GM21528 (cell line): Measurements from ENCODE around the gene GBE1.

Source experiments
- ATAC-seq: cut with Tn5 transposase; IDR thresholded peaks from one replicate; pipeline ENCODE4 v1.9.1; 2021; ENCODE audit warnings: mild to moderate bottlenecking, moderate library complexity; ENCODE audit not compliant: unreplicated experiment, low FRiP score

GBE1 gene

DNA sequence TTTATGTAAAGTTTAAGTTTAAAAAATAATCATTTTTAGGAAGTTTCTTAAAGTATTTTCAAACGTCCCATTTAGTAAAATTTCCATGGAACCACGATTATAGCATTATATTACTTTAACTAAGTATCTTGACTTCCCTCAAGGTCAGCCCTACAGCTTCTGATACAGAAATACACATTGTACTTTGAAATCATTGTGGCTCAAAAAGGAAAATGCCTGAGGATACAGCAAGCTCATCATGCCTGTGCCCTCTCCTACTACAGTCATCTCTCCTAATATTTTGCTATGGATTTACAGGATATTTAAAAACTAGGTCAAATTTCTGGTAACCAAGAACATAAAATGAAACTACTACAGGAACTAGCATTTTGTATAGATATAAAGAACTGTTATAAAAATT, 51.8 kb downstream of the GBE1 start:
- no peak for ATAC-seq

DNA sequence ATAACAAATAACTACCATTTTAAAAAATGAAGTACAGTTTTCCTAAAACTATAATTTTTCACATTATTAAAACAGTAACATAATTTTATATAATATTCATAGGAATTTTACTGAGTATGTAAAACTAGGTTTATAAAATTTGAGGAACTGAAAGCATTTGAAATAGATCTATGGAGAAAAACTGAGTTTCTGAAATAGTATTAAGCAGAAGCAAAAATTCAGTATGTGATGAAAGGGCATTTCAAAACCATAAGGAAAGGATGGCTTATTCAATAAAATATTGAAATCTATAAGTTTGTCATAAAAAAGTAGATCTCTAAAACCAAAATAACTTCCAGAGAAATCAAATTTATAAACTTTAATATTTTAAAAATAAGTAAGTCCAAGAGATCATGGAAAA, 53.4 kb downstream of the GBE1 start:
- ATAC-seq = no peak

DNA sequence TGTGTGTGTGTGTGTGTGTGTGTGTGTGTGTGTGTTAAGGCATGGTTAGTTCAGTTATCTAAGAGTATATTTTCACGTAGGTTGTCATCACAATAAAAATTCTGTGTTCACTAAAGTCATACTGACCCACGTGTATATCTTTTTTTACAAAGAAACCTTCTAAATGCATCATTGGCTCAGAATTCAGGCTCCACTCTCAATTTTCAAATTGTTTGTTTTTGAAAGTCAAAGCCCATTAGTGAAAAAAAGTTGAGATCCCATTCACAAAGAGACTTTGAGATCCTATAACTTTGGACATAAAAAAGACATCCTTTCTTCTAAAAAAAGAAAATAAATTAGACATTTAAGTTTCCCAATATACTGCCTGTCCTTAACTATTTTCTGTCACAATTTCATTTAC, 59.3 kb downstream of the GBE1 start:
- no peak for ATAC-seq

DNA sequence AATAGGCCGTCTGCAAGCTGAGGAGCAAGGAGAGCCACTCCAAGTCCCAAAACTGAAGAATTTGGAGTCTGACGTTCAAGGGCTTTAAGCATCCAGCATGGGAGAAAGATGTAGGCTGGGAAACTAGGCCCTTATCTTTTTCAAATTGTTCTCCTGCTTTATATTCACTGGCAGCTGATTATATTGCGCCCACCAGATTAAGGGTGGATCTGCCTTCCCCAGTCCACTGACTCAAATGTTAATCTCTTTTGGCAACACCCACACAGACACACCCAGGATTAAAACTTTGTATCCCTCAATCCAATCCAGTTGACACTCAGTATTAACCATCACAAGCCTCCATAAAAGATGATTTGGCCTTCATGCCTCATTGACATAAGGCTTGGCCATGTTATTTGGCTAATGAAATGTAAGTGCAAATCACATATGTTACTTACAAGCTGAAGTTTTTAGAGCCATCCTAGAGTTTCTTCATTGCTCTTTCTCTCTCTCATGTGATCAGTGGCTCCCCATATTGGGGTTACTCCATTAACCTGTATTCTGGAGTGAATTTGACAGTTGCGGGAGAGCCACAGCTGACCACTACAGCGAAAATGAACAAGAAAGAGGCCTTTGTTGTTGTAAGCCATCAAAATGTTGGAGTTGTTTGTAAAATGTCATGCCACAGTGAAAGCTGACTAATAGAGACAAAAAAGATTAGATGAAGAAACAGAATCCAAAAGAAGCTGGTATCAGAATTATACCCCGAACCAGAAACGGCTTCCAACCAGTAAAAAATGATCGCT, 61.7 kb downstream of the GBE1 start:
- ATAC-seq = no peak

DNA sequence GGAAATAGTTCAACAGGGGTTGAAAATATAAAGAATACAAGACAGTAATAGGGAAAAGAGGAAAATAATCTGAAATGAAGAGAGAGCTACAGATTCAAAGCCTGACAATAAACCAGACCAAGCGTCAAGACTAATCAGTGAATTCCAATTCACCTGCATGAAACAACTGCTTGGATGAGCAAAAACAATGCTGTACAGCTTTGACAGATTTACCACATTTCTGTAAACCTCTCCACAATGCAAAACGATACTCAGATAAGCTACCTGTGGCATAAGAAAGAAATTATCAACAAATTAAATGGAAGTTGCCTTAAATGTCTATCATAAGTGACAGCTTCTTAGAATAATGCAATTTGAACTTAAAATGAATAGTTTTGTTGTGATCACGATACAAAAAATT, 65.4 kb downstream of the GBE1 start:
- no peak for ATAC-seq

DNA sequence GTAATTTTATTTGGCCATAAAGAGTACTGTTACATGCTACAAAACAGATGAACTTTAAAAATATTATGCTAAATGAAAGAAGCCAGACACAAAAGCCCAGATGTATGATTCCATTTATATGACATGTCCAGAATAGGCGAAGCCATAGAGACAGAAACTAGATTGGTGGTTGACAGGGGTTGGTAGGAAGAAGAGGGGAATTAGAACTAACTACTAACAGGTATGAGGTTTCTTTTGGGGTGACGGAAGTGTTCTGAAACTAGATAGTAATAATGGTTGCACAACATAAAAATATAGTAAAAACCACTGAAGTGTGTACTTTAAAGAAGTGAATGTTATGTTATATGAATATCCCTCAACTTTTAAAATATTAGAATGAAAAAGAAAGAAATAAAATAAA, 66.1 kb downstream of the GBE1 start:
- ATAC-seq = no peak

DNA sequence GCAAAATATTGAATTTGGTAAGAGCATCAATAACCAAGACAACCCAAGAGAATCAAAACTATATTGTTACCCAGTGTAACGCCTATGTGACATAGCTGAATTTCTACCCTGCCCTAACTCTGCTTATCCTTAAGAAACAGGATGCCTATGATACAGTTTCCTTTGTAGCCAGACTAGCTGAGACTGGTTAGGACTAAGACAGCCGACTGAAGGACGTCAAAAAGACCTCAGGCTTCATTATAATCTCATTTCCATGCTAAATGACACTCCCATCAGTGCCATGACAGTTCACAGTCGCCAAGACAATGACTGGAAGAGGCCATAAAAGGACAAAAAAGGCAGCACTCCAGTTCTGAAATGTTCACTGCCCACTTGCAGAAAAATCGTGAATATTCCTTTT, 66.8 kb downstream of the GBE1 start:
- no peak for ATAC-seq

DNA sequence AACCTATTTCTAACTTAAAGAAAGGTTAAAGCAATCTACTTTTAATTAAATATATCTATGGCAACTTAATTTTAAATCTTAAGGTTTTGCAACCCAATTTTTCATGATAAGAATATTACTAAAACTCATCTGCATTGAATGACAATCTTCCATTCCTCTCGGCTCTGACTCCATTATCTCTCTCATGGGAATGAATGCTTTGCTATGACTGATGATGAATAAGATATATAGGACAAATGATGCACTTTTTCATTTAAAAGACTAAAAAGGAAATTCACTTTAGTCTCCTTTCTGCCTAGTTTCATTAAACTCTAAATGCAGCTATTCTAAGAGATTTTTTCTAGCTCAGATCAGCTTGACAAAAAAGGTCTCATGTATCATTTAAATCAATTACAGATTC, 68.7 kb downstream of the GBE1 start:
- ATAC-seq = no peak

DNA sequence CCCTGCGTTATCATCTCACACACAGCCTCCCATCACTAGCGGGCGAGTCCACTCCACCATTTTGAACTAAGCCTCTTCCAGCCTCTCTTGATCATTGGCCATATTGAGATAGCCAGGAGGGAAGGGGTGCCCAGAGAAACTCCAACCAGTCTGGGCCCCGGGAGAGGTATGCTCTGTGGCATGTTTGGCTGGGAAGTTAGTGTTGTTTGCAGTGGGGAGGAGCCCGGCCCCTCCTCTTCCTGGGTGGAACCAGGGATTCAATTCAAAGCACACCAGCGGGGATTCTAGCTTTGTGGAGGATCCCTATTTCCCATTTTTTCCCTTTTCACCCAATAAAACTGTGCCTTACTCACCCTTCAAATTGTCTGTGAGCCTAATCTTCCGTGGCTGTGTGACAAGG, 71.8 kb downstream of the GBE1 start:
- ATAC-seq = no peak

DNA sequence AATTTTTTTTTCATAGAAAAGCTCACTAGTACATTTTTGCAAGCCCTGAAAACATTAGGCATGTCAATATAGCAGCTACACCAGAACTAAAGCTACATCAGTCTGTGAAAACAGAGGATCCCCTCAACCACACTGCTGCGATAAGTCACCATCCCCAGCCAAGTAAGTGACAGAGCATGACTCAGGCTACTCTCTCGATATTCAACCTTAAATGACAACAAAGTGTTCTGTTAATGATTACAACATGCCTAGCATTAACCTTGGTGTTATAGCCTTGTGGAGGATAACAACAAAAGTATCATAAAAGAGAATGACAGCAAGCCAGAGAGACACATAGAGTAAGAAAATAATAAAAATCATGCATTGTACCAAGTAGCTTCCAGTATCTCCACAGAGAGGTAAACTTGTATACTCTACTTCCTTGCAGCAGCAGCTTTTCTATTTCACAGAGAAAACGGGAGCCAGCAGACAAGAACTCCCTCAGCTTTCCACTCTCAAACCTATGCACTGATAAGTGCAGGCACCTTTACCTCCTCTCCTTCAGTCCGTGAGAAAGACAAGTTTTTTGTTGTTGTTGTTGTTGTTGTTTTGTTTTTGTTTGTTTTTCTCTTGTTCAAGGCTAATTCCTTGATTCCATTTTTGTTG, 76.6 kb downstream of the GBE1 start:
- ATAC-seq = no peak

DNA sequence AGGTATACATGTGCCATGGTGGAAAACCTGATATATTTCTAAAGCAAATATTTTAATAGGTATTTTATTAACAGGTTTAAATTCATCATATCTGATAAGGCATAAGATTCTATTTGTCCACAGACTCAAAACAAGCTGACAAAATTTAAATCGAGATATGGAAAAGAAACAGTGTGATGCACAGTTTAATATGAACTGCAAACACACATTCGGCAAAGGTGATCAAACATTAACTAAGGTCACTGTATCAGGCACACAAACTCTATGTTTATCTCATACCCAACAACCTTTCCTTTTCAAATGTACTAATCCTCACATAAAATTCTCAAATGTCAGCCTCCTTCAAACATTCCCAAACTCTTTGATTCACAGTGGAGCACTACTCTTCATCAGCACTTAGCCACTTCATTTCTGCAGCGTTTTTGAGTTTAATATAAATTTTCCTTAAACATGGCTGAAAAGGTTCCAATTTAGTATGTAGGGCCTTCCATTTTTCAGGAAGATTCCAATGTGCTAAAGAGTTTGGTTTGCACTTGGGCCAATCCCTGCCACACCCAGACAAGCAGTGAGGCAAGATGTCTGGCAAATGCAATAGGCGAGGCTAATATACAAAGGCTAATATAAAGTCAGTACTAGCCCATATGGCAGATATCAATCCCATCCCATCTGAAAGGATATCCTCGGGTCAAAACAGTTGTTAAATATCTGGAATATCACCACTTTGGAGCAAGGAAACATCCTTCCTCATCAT, 84.6 kb downstream of the GBE1 start:
- ATAC-seq = no peak

DNA sequence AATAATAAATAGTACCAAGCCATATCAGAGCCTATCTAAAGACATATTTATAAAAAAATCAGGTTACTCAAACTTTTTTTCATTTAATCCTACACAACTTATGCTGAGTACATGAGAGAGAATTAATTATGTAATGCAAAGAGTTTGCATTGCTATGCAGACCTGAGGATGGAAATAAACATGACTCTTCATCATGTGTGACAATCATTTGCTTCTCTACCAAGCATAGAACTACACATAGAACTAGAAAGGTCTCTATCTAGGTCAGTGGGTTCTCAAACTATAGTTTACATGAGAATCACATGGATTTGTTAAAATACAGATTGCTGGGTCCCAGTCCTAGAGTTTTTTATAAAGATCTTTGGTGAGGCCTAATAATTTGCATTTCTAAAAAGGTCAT, 86.8 kb downstream of the GBE1 start:
- ATAC-seq = no peak

DNA sequence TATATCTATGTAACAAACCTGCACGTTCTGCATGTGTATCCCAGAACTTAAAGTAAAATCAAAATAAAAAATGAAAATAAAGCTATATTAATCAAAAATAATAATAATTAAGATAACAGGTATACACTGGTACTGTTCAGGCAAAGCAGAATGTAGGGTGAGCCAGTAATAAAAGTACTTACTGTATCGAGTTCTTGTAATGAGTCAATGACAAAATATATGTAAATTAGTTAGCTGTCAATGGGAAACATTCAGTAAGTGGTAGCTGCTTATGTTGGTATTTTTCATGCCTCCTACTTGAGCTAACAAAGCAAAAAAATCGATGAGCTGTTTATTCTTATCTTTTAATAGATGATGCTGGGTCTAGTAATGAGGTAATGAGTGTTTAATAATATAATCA, 93.2 kb downstream of the GBE1 start:
- ATAC-seq = no peak

DNA sequence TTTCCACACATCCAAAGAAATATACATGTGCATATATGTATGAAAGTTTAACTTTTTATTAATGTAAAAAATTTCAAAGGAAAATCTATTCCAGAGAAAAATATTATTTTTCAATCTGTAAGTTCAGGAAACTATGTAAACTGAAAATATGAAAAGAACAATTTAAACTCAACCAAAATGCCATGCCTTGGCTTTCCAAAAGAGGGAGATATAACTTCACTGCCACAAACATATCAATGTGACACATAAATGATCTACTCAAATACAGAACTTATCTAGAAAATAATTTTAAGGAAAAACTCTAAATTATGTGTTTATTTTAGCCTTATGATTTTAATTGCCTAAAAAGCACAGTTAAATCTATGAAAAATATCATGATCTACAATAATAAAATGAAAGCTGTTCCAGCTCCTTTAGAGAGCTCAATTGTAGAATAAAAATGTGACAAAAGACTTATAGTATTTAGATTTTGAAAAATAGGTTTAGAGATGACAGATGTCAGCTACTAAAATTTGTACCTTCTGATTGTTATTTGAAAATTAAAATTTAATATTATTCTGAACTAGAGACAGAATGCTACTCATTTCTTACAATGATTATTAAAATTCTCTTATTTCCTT, 94.8 kb downstream of the GBE1 start:
- no peak for ATAC-seq

DNA sequence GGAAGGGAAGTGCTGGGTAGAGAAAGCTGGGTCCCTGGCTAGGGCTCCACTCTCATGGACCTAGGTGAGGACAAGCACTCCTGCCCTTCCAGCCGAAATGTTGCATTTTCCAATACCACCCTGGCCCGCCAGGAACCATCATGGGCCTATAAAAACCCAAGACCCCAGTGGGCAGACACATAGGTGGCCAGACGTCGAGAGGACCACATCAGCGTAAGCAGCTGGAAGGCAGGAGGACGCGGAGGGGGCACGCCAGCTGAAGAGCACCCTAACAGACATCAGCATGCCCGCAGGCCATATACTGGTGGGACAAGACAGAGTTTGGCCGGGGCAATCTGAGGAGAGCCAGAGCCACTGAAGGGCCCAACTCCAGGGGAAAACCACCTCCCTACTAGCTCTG, 98.3 kb downstream of the GBE1 start:
- ATAC-seq = no peak

DNA sequence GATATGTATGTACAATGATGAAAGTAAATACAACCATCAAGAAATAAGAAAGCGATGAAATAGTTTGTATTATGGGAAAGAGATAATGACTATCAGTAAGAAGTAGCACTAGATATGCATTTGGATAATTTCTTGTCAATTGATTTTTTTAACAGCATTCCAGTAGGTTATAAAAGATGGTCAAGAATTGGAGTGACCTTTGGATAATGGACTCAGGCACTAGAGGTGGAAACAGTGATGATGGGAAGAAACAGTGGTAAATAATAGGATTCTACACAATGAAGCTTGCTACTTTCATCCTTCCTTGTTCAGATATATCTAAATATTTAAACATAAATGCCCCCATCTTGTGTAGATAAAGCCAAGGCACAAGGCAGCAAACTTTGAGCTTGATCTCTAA, 101.4 kb downstream of the GBE1 start:
- no peak for ATAC-seq

DNA sequence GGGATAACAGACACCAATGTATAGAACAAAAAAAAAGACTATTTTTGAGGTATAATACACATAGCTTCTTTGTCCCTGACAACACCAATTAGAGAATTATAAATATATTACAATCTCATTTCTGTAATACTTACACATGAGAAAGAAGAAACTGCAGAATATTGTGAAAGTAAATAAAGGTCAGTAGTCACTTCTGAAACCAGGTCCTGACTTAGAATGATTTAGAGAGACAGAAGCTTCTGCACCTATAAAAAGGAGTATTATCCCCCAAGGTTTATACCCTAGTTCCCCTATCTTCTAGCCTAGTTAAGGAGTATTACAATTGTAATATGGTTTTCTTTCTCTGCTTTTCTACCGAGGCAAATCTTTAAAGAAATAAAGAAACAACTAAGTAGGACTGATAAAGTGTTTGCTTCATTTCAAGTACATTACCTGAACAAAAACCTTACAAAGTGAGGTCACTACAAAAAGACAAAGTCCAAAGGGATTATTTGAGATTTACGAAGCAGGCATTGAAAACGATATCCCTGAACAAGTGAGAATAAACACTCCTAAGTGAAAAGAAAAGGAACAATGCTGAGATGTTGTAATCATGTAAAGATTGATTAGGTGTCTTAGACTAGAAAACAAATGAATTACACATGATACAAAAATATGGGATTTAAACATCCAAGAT, 103.0 kb downstream of the GBE1 start:
- ATAC-seq = no peak

DNA sequence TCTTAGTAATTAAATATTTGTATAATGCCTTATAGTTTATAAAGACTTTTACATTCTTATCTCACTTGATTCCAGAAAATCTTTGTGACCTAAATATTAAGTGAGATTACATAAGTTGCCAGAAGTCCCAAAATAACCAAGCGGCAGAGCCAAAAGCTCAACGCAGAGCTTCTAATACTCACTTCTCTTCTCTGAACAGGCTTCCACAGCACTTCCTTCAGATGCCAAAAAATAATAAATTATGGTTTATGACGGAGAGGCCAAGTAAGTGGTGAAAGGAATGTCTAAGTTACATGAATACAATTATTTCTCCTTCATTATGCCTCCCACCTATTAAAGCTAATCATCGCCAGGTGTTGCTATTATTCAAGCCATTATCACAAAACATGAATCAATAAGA, 110.3 kb downstream of the GBE1 start:
- no peak for ATAC-seq

DNA sequence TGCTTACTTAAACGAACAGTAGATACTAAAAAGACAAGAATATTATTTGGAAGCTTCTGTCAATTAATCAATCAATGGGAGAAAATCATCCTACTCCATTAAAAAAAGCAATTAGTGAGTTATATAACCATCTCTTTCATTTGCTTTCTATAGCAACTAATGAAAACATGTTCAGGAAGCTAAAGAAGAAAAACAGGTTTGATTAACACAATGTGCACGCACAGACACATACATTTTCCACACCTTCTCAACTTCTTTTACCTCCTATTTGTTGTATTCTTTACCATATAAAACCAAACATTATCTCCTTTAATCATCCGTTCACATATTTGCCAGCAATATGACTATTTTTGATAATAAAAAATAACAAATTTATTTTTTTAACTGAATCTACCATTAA, 111.3 kb downstream of the GBE1 start:
- no peak for ATAC-seq

DNA sequence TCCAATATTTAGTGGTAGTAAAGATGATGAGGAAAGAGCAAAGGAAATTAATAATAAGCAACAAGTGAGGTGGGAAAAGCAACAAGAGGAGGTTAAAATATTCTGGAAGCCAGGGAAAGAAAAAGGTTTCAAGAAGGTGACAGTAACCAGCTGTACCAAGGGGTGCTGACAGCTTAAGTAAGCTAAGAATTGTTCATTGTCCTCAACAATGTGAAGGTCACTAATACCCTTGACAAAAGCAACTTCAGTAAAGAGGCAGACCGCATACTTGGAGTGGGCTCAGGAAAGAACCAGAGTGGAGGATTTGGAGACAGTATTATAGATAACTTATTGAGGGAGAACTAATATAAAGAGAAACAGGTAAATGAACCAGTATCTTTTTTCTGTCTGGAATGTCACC, 116.2 kb downstream of the GBE1 start:
- ATAC-seq = no peak

DNA sequence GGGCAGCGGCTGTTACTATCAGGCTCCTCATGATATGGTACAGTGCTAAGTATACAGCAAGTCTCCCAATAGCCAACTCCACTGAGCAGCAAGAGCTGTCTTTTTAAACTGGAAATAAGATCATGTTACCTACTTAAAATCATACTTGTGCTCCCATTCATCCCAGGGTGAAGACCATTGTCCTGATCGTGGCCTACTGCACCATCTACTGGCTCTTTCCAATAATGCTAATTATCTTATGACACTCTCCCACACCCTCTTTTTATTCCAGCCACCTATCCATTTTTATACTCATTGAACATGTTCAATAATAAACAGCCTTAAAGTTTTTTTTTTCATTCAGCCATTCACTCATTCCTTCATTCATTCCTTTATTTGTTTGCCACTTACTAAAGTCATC, 117.7 kb downstream of the GBE1 start:
- ATAC-seq = no peak
